HepG2 (cell line): Measurements from ENCODE around the gene LMX1B. TPM values are rescaled to one million over a fixed set of nuclear protein-coding genes. Genes with fewer than 3 reads are reported as not detected.

Source experiments
- ATAC-seq: fragments of 200-7000 bp; cut with Tn5 transposase; 3 replicates; pipeline ENCODE4 v1.9.1; 2020; ENCODE audit warnings: mild to moderate bottlenecking, moderate library complexity
- BruUV-seq: library from RNA; stranded (reverse); fragments of 400-500 nt; replicated peaks from 2 replicates; lab custom pipeline; 2021; lab: Mats Ljungman, UMichigan
- CTCF ChIA-PET: fragments of 300-600 bp; formaldehyde crosslinking; extraction: SDS; loops from one replicate; lab custom pipeline; 2021; ENCODE audit warnings: low total read pairs, inconsistent platforms, low intra/inter-chr PET ratio; lab: Yijun Ruan, JAX
- POLR2A ChIA-PET: fragments of 350-600 bp; sonication (Branson Sonifier 250); formaldehyde crosslinking; loops from one replicate; lab custom pipeline; 2020; ENCODE audit warnings: antibody characterized with exemption, inconsistent platforms; lab: Yijun Ruan, JAX
- DNase-seq: peaks from one replicate; pipeline ENCODE4 v3.0.0-alpha.2; 2015; ENCODE audit warnings: low spot score
- FAIRE-seq: peaks from 3 replicates; lab custom pipeline; 2011; peaks lifted over from hg19 to GRCh38; lab: Jason Lieb, UNC
- H2AFZ ChIP-seq: one replicate; pipeline ENCODE4 v1.6.1; 2011; ENCODE audit warnings: low read length, inconsistent platforms
- H3K27ac ChIP-seq: fragments of 300-600 bp; 3 replicates; pipeline ENCODE4 v1.8.0; 2011; ENCODE audit warnings: mixed run types, mild to moderate bottlenecking, mixed read lengths, low read length, inconsistent platforms; ENCODE audit not compliant: insufficient read depth; ENCODE audit errors: extremely low read length
- H3K27me3 ChIP-seq, 2 experiments: fragments of 200-600 bp in 1 of 2; 2 replicates in 1 of 2; 3 replicates in 1 of 2; pipeline versions ENCODE4 v1.6.0 to v1.8.0; 2011; ENCODE audit warnings: low read length in 2 of 2, mild to moderate bottlenecking in 2 of 2, moderate library complexity in 2 of 2, inconsistent platforms in 1 of 2; ENCODE audit not compliant: insufficient read depth in 2 of 2, control insufficient read depth in 1 of 2
- H3K36me3 ChIP-seq, 2 experiments: fragments of 200-600 bp in 1 of 2; replicated peaks in 1 of 2; 2 replicates in 1 of 2; 3 replicates in 1 of 2; pipeline versions ENCODE4 v1.5.1 to v1.8.0; 2011; ENCODE audit warnings: low read length in 2 of 2, inconsistent platforms in 1 of 2; ENCODE audit not compliant: insufficient read depth in 2 of 2, control insufficient read depth in 1 of 2
- H3K4me1 ChIP-seq: 2 replicates; pipeline ENCODE4 v1.5.1; 2012; ENCODE audit warnings: low read length, inconsistent platforms; ENCODE audit not compliant: insufficient read depth
- H3K4me2 ChIP-seq: 2 replicates; pipeline ENCODE4 v1.6.0; 2011; ENCODE audit warnings: low read depth, low read length, inconsistent platforms
- H3K4me3 ChIP-seq, 3 experiments: fragments of 200-600 bp in 1 of 3; sonication (generic), shearing (Covaris generic) in 1 of 3; replicated peaks in 1 of 3; 2 replicates each; pipeline ENCODE4 v1.5.1; 2011 to 2016; ENCODE audit warnings: low read length in 3 of 3, inconsistent platforms in 2 of 3, low read depth in 2 of 3, mild to moderate bottlenecking in 2 of 3, control low read depth in 1 of 3, mixed read lengths in 1 of 3; ENCODE audit not compliant: insufficient read depth in 1 of 3
- H3K79me2 ChIP-seq: one replicate; pipeline ENCODE4 v1.6.1; 2011; ENCODE audit warnings: low read length, inconsistent platforms; ENCODE audit not compliant: insufficient read depth
- H3K9ac ChIP-seq: 2 replicates; pipeline ENCODE4 v1.6.0; 2011; ENCODE audit warnings: mild to moderate bottlenecking, low read depth, low read length, inconsistent platforms; ENCODE audit not compliant: insufficient read depth
- H3K9me3 ChIP-seq: 2 replicates; pipeline ENCODE4 v1.5.1; 2012; ENCODE audit warnings: mild to moderate bottlenecking, low read length
- H4K20me1 ChIP-seq: 2 replicates; pipeline ENCODE4 v1.6.0; 2011; ENCODE audit warnings: inconsistent platforms, mild to moderate bottlenecking, low read length, moderate library complexity; ENCODE audit not compliant: insufficient read depth
- CENPT ChIP-seq: sonication (generic); formaldehyde crosslinking; IDR thresholded peaks from 2 replicates; pipeline ENCODE4 v1.8.0; 2022; ENCODE audit warnings: low read depth, mild to moderate bottlenecking, moderate library complexity, missing genetic modification reagents
- ELF4 ChIP-seq: sonication (generic); formaldehyde crosslinking; IDR thresholded peaks from 2 replicates; pipeline ENCODE4 v1.5.0; 2020; ENCODE audit warnings: missing genetic modification reagents, mild to moderate bottlenecking, moderate library complexity, borderline replicate concordance
- FOXJ3 ChIP-seq: sonication (generic); formaldehyde crosslinking; IDR thresholded peaks from 2 replicates; pipeline ENCODE4 v1.4.0; 2020; ENCODE audit warnings: missing genetic modification reagents, mild to moderate bottlenecking, borderline replicate concordance
- HNF4G ChIP-seq, 2 experiments: sonication (generic) in 1 of 2; formaldehyde crosslinking in 1 of 2; IDR thresholded peaks; 2 replicates each; pipeline versions ENCODE4 v1.4.0 to v1.6.1; 2011 to 2020; ENCODE audit warnings: borderline replicate concordance in 2 of 2, low read depth in 2 of 2, mild to moderate bottlenecking in 2 of 2, low read length in 1 of 2, missing genetic modification reagents in 1 of 2, moderate library complexity in 1 of 2
- MAF1 ChIP-seq: sonication (generic); formaldehyde crosslinking; IDR thresholded peaks from 2 replicates; pipeline ENCODE4 v1.5.0; 2020; ENCODE audit warnings: missing genetic modification reagents, borderline replicate concordance
- PLSCR1 ChIP-seq: sonication (generic); formaldehyde crosslinking; IDR thresholded peaks from 2 replicates; pipeline ENCODE4 v1.5.0; 2020; ENCODE audit warnings: missing genetic modification reagents, mild to moderate bottlenecking, borderline replicate concordance
- PRPF4 ChIP-seq: fragments of 200-400 bp; formaldehyde crosslinking; IDR thresholded peaks from 2 replicates; pipeline ENCODE4 v1.6.1; 2016; ENCODE audit warnings: low read length, low read depth; ENCODE audit not compliant: poor library complexity, severe bottlenecking
- REL ChIP-seq: sonication (generic); formaldehyde crosslinking; conservative IDR thresholded peaks from 2 replicates; pipeline ENCODE4 v1.8.0; 2022; ENCODE audit warnings: mild to moderate bottlenecking, missing genetic modification reagents, moderate library complexity
- SMAD9 ChIP-seq: sonication (generic); formaldehyde crosslinking; IDR thresholded peaks from 2 replicates; pipeline ENCODE4 v1.5.1; 2020; ENCODE audit warnings: mild to moderate bottlenecking, missing genetic modification reagents
- ZNF256 ChIP-seq: sonication (generic); formaldehyde crosslinking; conservative IDR thresholded peaks from 2 replicates; pipeline ENCODE4 v1.4.0; 2020; ENCODE audit warnings: missing genetic modification reagents
- WGBS: methylation state at CpG from one replicate; pipeline ENCODE4 v1.1.6; 2017; ENCODE audit warnings: low lambda C conversion rate; 5-methylcytosine and 5-hydroxymethylcytosine counted together
- in situ Hi-C: cut with HindIII; loops from 2 replicates; pipeline ENCODE4 v1.10.0; 2017; ENCODE audit warnings: low pct_unique_long_range_greater_than_20kb; ENCODE audit not compliant: extremely low pct_ligation_motif_present
- intact Hi-C: fragments of 100-400 bp; cut with micrococcal nuclease; formaldehyde crosslinking; loops from one replicate; pipeline ENCODE4 v1.10.0; 2022; ENCODE audit not compliant: unreplicated experiment
- polyA plus RNA-seq, 8 experiments: library from polyadenylated mRNA; depleted of rRNA in 3 of 8; stranded (reverse) in 7 of 8; unstranded in 1 of 8; fragments of >200 nt; fragmentation: Illumina TruSeq in 4 of 8; extraction: Trizol in 4 of 8; gene quantifications; 2 replicates each; pipeline versions ENCODE4 v1.2.1 to v1.2.3, GENCODE V29; 2011 to 2016; ENCODE audit warnings: low read depth in 4 of 8, missing spikeins in 1 of 8, mixed read lengths in 1 of 8; ENCODE audit not compliant: insufficient read depth in 1 of 8
- total RNA-seq, 5 experiments: library from RNA; depleted of rRNA; stranded (reverse); fragments of >200 nt; fragmentation: Illumina TruSeq; extraction: Trizol; gene quantifications; 2 replicates each; pipeline ENCODE4 v1.2.3, GENCODE V29; 2016; ENCODE audit warnings: low read depth in 1 of 5

The LMX1B gene
- total and polyA plus RNA-seq, 2 of the 13 experiments (the other 11 are each of a cell fraction or from before 2014, with no cell fraction given) = not detected

GRCh38 chr9:126635661-126636439 is 22.1 kb downstream of the LMX1B start:
- Histone ChIP-seq H3K9me3 (no peaks in the 10 kb centered on the region), H3K4me3 (no peak overlapping the region), H3K27ac (no peak overlapping the region), H2AFZ (no peak overlapping the region), H3K4me1 (no peaks in the 10 kb centered on the region), H3K27me3 (peaks cover 23 to 94% of the 10 kb centered on the region in 2 experiments), H4K20me1 (no peaks in the 10 kb centered on the region), H3K9ac (no peak overlapping the region), H3K4me2 (no peak overlapping the region), H3K79me2 (no peaks in the 10 kb centered on the region), H3K36me3 (no peaks in the 10 kb centered on the region)
- FAIRE-seq = no peak
- no TSS peak for BruUV-seq
- POLR2A ChIA-PET = no interaction called here
- no peak for TF ChIP-seq PRPF4
- no peak for TF ChIP-seq CENPT (CRISPR knock-in tag)
- TF ChIP-seq HNF4G (IDR thresholded peaks at IDR 0.05; ENCODE audit: borderline replicate concordance, low read depth, low read length) = no peak
- TF ChIP-seq HNF4G (CRISPR knock-in tag; IDR thresholded peaks at IDR 0.05; ENCODE audit: borderline replicate concordance, low read depth) = no peak
- TF ChIP-seq REL (CRISPR knock-in tag) = no peak
- TF ChIP-seq FOXJ3 (CRISPR knock-in tag) = no peak
- no peak for DNase-seq
- intact Hi-C loops = no loop called here
- WGBS = 0% methylated on average over 1 of the region's 3 CpGs
- in situ Hi-C loops = no loop called here
- 0 out of 3 replicates have a peak, but pooled peaks have one; percentile 19 for ATAC-seq
- CTCF ChIA-PET = no interaction called here

- WGBS = 8% methylated on average over 7 of the region's 17 CpGs
- in situ Hi-C loops = no loop called here
- H3K79me2 ChIP-seq = no peaks in the 10 kb centered on the region
Observed at GRCh38 chr9:126636983-126637798, 23.5 kb downstream of the LMX1B start.

More at GRCh38 chr9:126636983-126637798, 23.5 kb downstream of the LMX1B start:
- ChIA-PET CTCF (no interaction called here), POLR2A (no interaction called here)
- no peak for TF ChIP-seq PLSCR1 (CRISPR knock-in tag)
- no peak for TF ChIP-seq ELF4
- TF ChIP-seq ZNF256 (CRISPR knock-in tag) = no peak
- no peak for TF ChIP-seq MAF1 (CRISPR knock-in tag)
- TF ChIP-seq SMAD9 (CRISPR knock-in tag) = no peak
- H3K4me2 ChIP-seq = no peak overlapping the region
- H4K20me1 ChIP-seq = no peaks in the 10 kb centered on the region
- DNase-seq (no peak), FAIRE-seq (no peak), ATAC-seq (no peak)
- H3K4me3 ChIP-seq = no peak overlapping the region
- no peaks in the 10 kb centered on the region for H3K9me3 ChIP-seq
- H3K4me1 ChIP-seq = no peaks in the 10 kb centered on the region
- no peak overlapping the region for H3K9ac ChIP-seq
- H2AFZ ChIP-seq = no peak overlapping the region
- intact Hi-C loops = no loop called here
- H3K36me3 ChIP-seq = no peaks in the 10 kb centered on the region
- no peak overlapping the region for H3K27ac ChIP-seq
- peaks cover 23 to 97% of the 10 kb centered on the region in 2 experiments for H3K27me3 ChIP-seq
- no TSS peak for BruUV-seq
